8988T (cell line): ENCODE data around the gene MIX23.

Experiments used
- DNase-seq: peaks from one replicate; pipeline ENCODE4 v3.0.0; 2011

MIX23 gene

DNA sequence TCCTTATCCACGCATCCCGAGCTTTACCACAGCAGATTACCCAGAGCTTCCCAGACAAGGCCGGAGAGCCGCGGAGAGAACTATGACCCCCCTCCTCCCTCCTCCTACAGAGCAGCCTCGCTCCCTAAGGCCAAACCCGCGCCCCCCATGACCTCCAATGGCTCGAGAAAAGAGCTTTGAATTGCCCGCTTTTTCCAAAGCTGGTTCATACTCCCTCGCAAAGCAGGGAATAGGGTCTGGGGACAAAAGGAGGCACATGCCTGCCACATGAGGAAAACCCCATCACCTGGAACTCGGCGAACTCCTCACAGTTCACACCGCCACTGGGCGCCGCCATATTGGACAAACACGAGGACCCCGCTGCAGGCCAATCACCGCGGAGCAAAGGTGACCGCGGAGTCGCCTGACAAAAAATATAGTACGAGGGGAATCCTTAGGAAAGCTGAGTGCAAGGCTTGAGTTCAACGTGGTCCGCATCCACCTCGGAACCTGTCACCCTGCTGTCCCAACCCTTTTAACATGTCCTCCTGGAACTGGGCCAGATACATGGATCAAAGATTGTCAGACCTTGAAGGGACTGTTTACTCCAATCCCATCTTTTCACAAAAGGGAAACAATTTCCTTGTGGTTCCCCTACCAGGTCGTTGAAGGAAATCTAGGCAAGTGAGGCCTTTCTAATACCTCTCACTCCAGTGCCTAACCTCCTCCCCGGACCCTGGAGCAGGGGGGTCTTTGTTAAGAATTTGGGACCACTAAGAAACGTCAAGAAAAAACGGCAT, at the start of gene MIX23:
MIX23 (minus strand) TSS at position 344 of the 779 bp plus-strand sequence; CDS start at position 337, 7 bp downstream.
- peak; percentile 35 for DNase-seq

DNA sequence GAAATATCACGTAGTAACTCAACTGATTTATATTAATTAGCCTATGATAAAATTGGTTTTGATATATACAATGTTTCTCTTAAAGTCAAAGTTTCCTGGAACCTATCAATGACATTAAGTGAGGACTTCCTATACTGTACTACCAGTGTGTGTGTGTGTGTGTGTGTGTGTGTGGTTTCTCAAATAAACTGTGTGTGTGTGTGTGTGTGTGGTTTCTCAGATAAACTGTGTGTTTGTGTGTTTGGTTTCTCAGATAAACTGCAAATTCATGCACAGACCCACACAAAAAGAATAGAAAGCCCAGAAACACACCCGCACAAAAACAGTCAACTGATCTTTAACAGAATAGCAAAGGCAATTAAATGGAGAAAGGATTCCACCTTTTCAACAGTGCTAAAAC, 47.3 kb upstream of the MIX23 start:
- no peak for DNase-seq

GRCh38 chr3:122427857-122428471, 44.9 kb upstream of the MIX23 start:
- DNase-seq, result no peak

- DNase-seq, result no peak
These were observed 38.8 kb upstream of the MIX23 start for GRCh38 chr3:122421836-122422235.

GRCh38 chr3:122421101-122421500, 38.1 kb upstream of the MIX23 start:
- DNase-seq, result no peak

DNA sequence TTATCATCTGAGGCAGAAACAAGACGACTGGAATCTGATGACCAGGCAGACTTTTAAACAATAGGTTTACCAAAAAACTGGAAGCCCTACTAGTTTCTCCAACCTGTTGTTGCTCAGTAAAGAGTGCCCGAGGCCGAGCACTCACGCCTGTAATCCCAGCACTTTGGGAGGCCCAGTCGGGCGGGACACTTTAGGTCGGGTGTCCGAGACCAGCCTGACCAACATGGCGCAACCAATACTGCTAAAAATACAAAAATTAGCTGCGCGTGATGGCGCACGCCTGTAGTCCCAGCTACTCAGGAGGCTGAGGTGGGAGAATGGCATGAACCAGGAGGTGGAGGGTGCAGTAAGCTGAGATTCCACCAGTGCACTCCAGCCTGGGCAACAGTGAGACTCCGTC, 33.9 kb upstream of the MIX23 start:
- DNase-seq, result no peak

DNA sequence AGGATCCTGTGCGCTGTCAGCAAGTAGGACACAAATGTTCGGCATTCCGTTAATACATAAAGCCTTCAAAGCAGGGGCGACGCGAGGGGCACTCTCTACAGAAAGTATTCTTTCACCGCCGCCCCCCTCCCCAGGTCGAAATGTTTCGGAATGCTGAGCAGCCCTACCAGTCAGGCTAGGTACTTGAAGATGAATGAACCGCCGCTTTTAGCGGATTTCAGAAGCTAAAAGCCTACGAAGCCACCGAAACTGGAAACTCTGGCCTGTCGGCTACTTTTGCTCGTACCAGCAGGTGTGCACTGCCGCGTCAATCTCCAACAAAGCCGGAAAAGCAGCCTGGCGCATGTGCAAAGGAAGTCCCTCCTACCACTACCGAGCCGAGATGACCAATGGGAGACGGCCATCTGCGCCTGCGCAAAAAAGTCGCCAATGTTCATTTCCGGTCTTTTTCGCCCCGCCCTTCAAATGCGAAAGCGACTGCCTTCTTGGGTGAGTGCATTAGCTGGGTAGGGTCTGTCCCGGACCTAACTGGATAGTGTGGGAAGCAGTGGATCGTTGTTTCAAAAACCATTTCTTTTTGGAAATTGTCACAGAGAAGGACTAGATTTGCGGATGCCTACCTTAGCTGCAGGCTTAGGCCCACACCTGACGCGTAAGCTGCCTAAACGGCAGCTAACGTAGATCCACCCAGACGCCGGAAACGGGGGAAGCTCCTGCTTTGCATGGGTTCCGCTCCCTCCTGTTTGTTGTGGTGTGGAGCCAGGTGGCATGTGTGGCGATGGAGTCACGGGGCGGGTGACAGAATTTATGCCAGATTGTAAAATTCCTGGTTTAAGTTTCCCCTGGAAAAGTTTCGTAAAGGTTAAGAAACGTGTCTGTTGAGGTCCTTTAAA, 33.0 kb upstream of the MIX23 start, which contains the start of gene WDR5B:
WDR5B (minus strand) TSS at position 301 of the 893 bp plus-strand sequence. CDS start 534 bp downstream, outside the sequence.
- DNase-seq, result peak; percentile 73

DNA sequence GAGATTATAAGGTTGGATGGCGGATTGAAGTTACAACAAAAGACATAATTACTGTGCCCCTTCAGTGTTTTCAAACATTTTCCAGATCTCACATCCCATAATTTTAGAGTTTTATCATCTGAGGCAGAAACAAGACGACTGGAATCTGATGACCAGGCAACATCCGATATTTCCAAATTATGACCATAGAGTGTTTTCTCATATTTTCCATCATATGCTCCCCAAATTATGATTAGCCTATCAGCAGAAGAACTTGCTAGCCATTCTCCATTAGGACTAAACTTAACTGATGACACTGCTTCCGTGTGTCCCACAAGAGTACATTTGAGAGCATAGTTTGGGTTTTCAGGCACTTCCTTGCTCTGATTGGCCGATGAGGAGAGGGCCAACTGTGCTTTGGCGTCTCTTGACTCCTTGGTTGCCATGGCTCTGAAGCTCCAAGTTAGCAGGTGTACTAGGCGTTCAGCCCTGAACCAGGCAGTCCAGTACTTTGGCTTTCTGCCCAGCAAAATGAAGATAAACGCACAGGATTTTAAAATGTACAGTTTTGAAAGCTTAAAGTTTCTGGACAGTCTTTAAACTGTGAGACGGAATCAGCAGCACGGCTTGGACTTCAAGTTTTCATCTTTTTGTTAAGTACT, 32.2 kb upstream of the MIX23 start:
- no peak for DNase-seq

DNA sequence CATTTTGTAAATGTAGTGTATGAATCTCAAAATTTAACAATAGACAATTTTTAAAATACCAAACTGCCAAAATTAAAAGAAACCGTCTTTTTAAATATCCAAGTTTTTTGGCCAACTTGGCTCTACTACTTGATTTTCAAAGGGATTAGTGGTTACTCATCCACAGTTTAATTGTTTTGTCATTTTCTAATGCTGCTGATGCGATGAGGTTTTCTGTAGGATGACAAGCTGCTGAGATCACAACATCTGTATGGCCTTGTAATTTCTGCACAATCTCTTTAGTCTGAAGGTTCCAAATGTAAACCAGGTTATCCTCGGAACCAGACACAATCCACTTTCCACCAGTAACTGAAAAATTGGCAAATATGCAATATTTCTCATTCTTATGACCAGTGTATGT, 31.4 kb upstream of the MIX23 start:
- no peak for DNase-seq

DNA sequence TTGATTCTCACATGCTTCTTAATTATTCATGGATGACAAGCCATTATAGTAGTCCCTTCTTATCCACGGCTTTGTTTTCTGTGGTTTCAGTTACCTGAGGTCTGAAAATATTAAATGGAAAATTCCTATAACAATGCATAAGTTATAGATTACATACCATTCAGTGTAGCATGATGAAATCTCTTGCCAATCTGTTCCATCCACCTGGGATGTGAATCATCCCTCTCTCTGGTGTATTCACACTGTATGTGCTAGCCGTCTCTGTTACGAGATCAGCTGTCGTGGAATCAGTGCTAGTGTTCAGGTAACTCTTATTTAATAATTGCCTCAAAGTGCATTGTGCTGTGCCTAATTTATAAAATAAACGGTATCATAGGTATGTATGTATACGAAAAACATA, 27.6 kb upstream of the MIX23 start:
- DNase-seq, result no peak

DNA sequence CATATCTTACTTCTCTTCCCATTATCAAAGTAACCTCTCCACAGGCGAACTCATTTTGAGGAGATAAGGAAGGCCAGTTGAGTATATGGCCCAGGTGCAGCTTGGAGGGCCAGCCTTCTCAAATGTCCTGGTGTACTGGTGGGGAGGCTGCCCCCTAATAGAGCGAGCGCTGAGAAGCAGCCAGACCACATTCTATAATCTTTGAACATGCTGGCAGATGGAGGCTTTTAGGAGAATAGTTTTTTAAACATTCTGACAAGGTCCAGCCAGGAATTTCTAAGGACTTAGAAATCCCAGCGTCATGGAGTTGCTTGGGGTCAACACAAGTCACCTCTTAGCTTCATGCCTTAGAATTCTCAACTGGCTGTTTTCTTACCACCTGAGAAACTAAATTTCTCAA, 27.1 kb upstream of the MIX23 start:
- no peak for DNase-seq

DNA sequence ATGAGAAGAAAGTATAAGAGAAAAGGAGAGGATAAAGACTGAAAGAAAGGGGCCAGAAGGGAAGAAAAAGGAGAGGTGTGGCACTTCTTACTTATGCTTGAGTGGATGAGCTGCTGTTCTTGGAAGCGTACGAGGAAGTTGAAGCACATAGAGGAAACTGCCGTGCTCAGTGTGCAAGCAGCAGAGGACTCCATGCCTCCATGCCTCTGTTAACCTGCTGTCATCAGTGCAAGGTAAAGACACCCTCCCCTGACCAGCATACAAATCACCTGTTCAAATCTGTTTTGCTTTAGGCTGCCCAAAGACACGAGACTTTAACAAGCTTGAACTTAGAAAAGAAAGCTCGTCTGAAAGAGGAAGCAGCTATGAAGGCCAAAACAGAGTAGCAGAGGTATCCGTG, 26.4 kb upstream of the MIX23 start:
- no peak for DNase-seq

- DNase-seq, result no peak
These were observed 24.9 kb upstream of the MIX23 start for GRCh38 chr3:122407946-122408345.

GRCh38 chr3:122406198-122406597, 23.2 kb upstream of the MIX23 start:
- no peak for DNase-seq

- DNase-seq, result no peak
These were observed 22.0 kb upstream of the MIX23 start for GRCh38 chr3:122405015-122405414.

DNA sequence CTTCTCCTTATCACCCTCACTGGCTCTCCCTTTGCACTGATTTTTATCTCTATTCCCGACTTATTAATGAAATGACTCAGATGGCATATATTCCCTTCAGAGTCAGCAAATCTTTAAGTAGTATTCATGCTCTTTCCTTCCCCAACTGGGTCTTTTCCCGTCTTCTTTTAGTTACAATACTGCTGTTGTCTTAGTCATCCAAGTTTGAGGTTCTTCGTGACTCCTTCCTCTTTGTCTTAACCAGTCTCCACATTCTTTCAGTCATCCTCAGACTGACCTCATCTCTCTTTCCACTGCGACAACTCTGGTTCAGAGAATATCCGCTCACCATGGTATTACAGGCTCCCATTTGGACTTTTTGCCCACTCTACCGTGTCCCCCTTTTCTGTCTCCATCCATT, 20.5 kb upstream of the MIX23 start:
- DNase-seq, result no peak

DNA sequence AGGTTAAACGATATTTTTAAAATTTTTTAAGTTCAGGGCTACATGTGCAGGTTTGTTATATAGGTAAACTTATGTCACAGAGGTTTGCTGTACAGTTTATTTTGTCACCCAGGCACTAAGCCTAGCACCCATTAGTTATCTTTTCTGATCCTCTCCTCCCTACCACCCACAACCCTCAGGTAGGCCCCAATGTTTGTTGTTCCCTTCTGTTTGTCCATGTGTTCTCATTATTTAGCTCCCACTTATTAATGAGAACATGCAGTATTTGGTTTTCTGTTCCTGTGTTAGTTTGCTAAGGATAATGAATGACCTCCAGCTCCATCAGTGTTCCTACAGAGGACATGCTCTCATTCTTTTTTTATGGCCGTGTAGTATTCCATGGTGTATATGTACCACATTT, 15.9 kb upstream of the MIX23 start:
- no peak for DNase-seq

DNA sequence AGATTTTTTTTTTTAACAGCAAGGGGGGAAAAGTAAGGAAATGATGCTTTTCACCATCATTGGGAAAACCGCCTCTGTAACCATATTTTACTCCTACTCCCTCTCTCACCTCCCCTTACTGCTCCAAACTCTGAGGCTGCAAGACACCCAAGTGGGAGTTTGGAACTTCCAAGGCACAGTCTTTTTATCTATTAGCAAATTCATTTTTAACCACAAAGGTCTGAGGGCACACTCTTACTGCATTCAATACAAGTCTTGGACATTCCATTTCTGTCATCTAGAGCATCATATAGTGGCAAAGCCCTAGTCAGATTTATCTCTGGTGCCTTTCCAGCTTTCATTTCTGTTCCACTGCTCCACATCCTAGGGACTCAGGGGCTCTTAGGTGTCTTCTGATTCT, 14.2 kb upstream of the MIX23 start:
- DNase-seq, result no peak

DNA sequence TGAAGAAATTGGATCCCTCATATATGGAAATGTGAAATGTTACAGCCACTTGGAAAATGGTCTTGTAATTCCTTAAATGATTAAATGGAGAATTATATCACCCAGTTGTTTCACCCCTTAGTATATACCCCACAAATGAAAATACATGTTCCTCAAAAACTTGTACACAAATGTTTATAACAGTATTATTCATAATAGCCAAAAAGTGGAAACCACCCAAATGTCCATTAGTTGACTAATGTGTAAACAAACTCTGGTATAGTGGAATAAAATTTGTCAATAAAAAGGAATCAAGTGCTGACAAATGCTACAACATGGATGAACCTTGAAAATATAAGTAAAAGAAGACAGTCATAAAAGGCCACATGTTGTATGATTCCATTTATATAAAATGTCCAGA, 13.5 kb upstream of the MIX23 start:
- DNase-seq, result no peak

DNA sequence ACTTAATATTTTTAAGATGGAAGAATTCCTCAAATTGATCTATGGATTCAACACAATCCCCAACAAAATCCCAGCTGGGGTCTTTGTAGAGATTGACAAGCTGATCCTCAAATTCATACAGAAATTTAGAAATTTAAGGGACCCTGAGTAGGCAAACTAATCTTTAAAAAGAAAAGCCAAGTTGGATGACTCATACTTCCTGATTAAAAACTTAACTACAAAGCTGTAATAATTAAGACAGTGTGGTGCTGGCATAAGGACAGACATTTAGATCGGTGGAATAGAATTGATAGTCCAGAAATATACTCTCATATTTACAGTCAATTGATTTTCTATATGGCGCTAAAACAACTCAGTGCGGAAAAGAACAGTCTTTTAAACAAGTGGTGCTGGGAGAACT, 12.6 kb upstream of the MIX23 start:
- DNase-seq, result no peak

GRCh38 chr3:122394173-122394572, 11.1 kb upstream of the MIX23 start:
- DNase-seq, result no peak

DNA sequence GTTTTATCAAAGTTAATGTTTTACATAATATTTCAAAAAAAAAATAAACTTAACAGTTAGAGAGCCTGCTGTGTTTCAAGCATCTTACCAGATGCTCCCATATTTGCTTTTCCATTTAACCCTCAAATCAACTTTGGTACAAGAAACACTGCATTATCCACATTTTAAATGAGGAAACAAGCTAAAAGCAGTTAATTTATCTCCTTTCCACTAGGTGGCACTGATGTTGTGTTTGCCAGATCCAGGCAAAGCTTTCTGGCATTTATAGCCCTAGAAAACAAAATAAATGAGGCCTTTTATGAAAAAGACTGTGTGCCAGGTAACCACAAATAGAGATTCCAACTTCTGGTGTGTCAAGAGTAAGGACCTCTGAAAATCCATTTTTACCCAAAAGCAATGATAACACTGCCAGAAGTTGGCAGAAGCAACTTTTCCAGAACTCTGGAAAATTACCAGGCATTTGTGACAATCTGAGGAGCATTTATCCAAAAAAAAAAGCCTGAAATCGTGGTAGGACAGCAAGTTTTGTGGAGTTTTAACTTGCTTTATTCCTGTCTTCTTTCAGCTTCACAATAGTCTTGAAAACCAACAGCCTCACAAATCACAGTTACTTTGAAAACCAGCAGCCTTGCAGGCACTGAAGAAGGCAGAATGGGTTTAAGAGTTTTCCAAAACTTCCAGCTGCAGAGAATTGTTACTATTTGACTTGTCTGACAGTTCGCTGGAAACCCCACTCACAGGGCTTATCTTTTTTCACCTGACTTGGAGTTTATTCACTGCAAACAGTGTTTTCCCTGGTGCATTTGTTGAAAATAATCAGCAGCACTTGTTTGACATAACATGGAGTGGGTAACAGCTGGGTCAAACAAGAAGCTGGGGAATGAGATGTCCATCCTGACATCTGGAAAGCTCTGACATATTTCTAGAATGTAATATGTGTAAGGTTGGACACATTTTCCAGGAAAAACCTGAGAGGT, 10.1 kb upstream of the MIX23 start:
- no peak for DNase-seq
